Effector memory CD4-positive, alpha-beta T cell (primary cell): ENCODE data around the gene ARMC9.

Source experiments
- DNase-seq, 3 donors: peaks; one replicate each; pipeline ENCODE4 v3.0.0-alpha.2; 2020
- H3K27ac ChIP-seq: 2 replicates; pipeline ENCODE4 v1.7.0; 2013; ENCODE audit warnings: mild to moderate bottlenecking, low read length, moderate library complexity; ENCODE audit not compliant: insufficient read depth, poor library complexity, severe bottlenecking
- H3K27me3 ChIP-seq: replicated peaks from 2 replicates; pipeline ENCODE4 v1.7.0; 2013; ENCODE audit warnings: mild to moderate bottlenecking, low read length; ENCODE audit not compliant: insufficient read depth, control insufficient read depth, poor library complexity, severe bottlenecking
- H3K36me3 ChIP-seq: 2 replicates; pipeline ENCODE4 v1.7.0; 2013; ENCODE audit warnings: mild to moderate bottlenecking, low read length, moderate library complexity; ENCODE audit not compliant: control insufficient read depth, insufficient read depth
- H3K4me1 ChIP-seq: 2 replicates; pipeline ENCODE4 v1.7.0; 2013; ENCODE audit warnings: low read length, mild to moderate bottlenecking; ENCODE audit not compliant: control insufficient read depth, insufficient read depth, poor library complexity, severe bottlenecking
- H3K4me3 ChIP-seq: 2 replicates; pipeline ENCODE4 v1.7.0; 2013; ENCODE audit warnings: low read length, low read depth, mild to moderate bottlenecking; ENCODE audit not compliant: insufficient read depth, poor library complexity, severe bottlenecking
- H3K9me3 ChIP-seq: 2 replicates; pipeline ENCODE4 v1.7.0; 2013; ENCODE audit warnings: mild to moderate bottlenecking, low read length, moderate library complexity; ENCODE audit not compliant: control insufficient read depth

The ARMC9 gene

GRCh38 chr2:231384109-231384435, 185.6 kb downstream of the ARMC9 start:
- H3K4me1 ChIP-seq = no peaks in the 10 kb centered on the region
- no peak for DNase-seq
- H3K27ac ChIP-seq = no peak overlapping the region
- no peak overlapping the region for H3K4me3 ChIP-seq
- no peaks in the 10 kb centered on the region for H3K27me3 ChIP-seq
- H3K9me3 ChIP-seq = no peaks in the 10 kb centered on the region
- no peaks in the 10 kb centered on the region for H3K36me3 ChIP-seq

- Histone ChIP-seq H3K9me3 (no peaks in the 10 kb centered on the region), H3K27me3 (no peaks in the 10 kb centered on the region), H3K4me3 (no peak overlapping the region), H3K36me3 (no peaks in the 10 kb centered on the region), H3K27ac (no peak overlapping the region), H3K4me1 (no peaks in the 10 kb centered on the region)
- DNase-seq = no peak
These were observed 186.5 kb downstream of the ARMC9 start for GRCh38 chr2:231384970-231385369.

GRCh38 chr2:231385429-231385828, 187.0 kb downstream of the ARMC9 start:
- Histone ChIP-seq H3K27me3 (no peaks in the 10 kb centered on the region), H3K27ac (no peak overlapping the region), H3K4me1 (no peaks in the 10 kb centered on the region), H3K36me3 (no peaks in the 10 kb centered on the region), H3K9me3 (no peaks in the 10 kb centered on the region), H3K4me3 (no peak overlapping the region)
- DNase-seq = no peak

GRCh38 chr2:231386446-231386845, 188.0 kb downstream of the ARMC9 start:
- Histone ChIP-seq H3K9me3 (no peaks in the 10 kb centered on the region), H3K27ac (no peak overlapping the region), H3K4me3 (no peak overlapping the region), H3K36me3 (no peaks in the 10 kb centered on the region), H3K4me1 (no peaks in the 10 kb centered on the region), H3K27me3 (no peaks in the 10 kb centered on the region)
- no peak for DNase-seq

- Histone ChIP-seq H3K4me1 (no peaks in the 10 kb centered on the region), H3K36me3 (no peaks in the 10 kb centered on the region), H3K27me3 (no peaks in the 10 kb centered on the region), H3K27ac (no peak overlapping the region), H3K4me3 (no peak overlapping the region), H3K9me3 (no peaks in the 10 kb centered on the region)
- DNase-seq = no peak
These were observed 189.7 kb downstream of the ARMC9 start for GRCh38 chr2:231387904-231388724.

GRCh38 chr2:231388725-231389346, 190.4 kb downstream of the ARMC9 start:
- no peaks in the 10 kb centered on the region for H3K9me3 ChIP-seq
- no peaks in the 10 kb centered on the region for H3K36me3 ChIP-seq
- DNase-seq = no peak
- no peaks in the 10 kb centered on the region for H3K27me3 ChIP-seq
- no peaks in the 10 kb centered on the region for H3K4me1 ChIP-seq
- H3K4me3 ChIP-seq = no peak overlapping the region
- no peak overlapping the region for H3K27ac ChIP-seq

- no peaks in the 10 kb centered on the region for H3K36me3 ChIP-seq
- no peaks in the 10 kb centered on the region for H3K4me1 ChIP-seq
- peaks cover 12% of the 10 kb centered on the region for H3K27me3 ChIP-seq
- H3K9me3 ChIP-seq = no peaks in the 10 kb centered on the region
- no peak overlapping the region for H3K4me3 ChIP-seq
- H3K27ac ChIP-seq = no peak overlapping the region
- DNase-seq = no peak
These were observed 192.2 kb downstream of the ARMC9 start for GRCh38 chr2:231390667-231391066.

- no peaks in the 10 kb centered on the region for H3K9me3 ChIP-seq
- no peak overlapping the region for H3K27ac ChIP-seq
- H3K27me3 ChIP-seq = peaks cover 12% of the 10 kb centered on the region
- no peaks in the 10 kb centered on the region for H3K36me3 ChIP-seq
- no peaks in the 10 kb centered on the region for H3K4me1 ChIP-seq
- DNase-seq = no peak
- no peak overlapping the region for H3K4me3 ChIP-seq
These were observed 193.6 kb downstream of the ARMC9 start for GRCh38 chr2:231391981-231392380.

- H3K36me3 ChIP-seq = no peaks in the 10 kb centered on the region
- no peaks in the 10 kb centered on the region for H3K9me3 ChIP-seq
- H3K27ac ChIP-seq = no peak overlapping the region
- no peak overlapping the region for H3K4me3 ChIP-seq
- DNase-seq = no peak
- H3K4me1 ChIP-seq = no peaks in the 10 kb centered on the region
- peaks cover 12% of the 10 kb centered on the region for H3K27me3 ChIP-seq
These were observed 194.2 kb downstream of the ARMC9 start for GRCh38 chr2:231392431-231393148.
